Amniotic stem cell (primary cell): ENCODE data around the gene RPL28.

Source experiments
- DNase-seq: peaks from one replicate; lab custom pipeline; 2025; lab: John Stamatoyannopoulos, UW

RPL28 gene

DNA sequence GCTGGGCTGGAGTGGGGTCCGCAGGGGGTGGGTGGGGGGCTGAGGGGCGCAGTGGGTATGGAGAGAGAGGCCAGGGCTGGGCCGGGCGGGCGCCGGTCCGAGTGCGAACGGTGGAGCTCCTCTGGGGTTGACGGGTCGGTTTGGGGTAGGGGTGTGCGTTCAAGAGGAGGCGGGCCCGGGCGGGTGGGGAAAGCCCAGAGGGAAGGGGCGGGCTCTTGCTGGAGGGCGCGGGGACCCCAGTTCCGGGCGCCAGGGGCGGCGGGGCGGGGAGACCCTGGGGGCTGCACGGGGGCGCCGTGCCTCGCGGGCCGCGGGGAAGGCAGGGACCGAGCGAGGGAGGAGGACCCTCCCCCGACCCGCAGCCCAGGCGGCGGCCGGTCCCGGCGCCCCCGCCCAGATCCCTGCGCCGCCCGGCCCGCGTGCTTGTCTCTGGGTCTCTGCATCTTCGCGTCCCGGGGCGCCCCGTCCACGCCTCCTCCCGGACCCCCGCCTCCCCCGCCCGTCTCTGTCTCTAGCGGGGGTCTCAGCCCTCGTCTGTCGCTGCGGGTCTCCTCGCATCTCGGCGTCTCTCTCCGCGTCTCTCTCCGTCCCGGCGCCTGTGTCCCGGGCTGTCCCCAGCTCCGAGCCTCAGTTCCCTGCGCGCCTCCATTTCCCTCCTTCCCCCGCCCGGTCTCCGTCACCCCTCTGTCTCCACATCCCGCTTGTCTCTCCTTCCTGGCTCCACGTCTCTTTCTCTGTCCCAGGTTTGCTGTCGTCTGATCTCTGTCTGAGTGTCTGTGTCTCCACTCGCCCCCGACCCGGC, 65.6 kb downstream of the RPL28 start:
- DNase-seq: no peak

DNA sequence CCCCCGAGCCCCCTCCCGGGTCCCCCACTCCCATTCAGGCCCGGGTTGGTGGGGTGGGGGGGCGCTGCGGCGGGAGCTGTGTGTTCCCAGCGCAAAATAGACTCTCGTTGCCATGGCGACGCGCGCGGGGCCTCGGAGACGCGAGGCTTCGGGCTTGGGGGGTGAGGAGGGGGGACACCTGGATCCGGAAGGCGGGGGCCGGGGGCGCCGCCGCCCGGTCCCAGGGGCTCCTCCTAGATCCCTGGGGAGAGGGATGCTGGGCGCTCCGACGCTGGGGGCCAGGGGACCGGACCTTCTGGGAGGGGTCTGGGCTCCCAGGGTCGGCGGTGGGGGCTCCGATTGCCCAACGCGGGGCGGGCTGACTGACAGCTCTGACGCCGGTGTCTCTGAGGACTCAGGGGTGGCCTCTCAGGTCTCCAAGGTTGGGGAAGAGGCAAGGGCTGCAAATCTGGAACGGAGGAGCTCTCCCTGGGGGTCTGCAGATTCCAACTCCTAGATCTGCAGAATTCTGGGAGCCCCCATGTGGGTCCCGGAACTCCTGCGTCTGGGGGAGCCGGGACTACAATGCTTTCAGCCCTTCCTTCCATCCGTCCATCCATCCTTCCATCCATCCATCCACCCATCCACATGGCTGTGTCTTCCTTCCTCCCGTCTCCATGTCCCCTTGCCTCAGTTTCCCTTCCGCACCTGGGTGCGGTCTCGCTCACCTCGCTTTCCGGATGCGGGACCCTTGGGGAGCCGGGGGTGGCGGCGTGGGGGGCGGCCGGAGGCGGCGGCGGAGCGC, 66.4 kb downstream of the RPL28 start:
- no peak for DNase-seq
